Gastrocnemius medialis (tissue), 4 donors: ENCODE data around the gene FFAR1. TPM values are rescaled to one million over a fixed set of nuclear protein-coding genes. Genes with fewer than 3 reads are reported as not detected.

Source experiments
- ATAC-seq, 2 donors: fragments of 150-250 bp; one replicate each; pipeline ENCODE4 v1.9.1; 2016
- DNase-seq, 2 donors: peaks; one replicate each; pipeline ENCODE4 v3.0.0-alpha.2; 2019
- H3K27ac ChIP-seq, 4 donors: fragments of 200-600 bp; sonication (generic); 1 replicate in 1 of 4; 2 replicates in 3 of 4; pipeline ENCODE4 v1.5.1; 2016 to 2018; ENCODE audit warnings: mild to moderate bottlenecking in 2 of 4, moderate library complexity in 1 of 4
- H3K27me3 ChIP-seq, 3 donors: fragments of 200-600 bp; sonication (generic) in 2 of 3; 1 replicate in 1 of 3; 2 replicates in 2 of 3; pipeline versions ENCODE4 v1.5.1 to v1.6.0; 2016 to 2019; ENCODE audit warnings: mild to moderate bottlenecking in 1 of 3, moderate library complexity in 1 of 3
- H3K36me3 ChIP-seq, 2 donors: fragments of 200-600 bp; sonication (generic) in 1 of 2; one replicate each; pipeline ENCODE4 v1.5.1; 2017 to 2018
- H3K4me1 ChIP-seq, 2 donors: fragments of 200-600 bp; sonication (generic) in 1 of 2; one replicate each; pipeline ENCODE4 v1.5.1; 2016 to 2017; ENCODE audit warnings: mild to moderate bottlenecking in 2 of 2
- H3K4me3 ChIP-seq, 4 donors: fragments of 200-600 bp; sonication (generic) in 3 of 4; 1 replicate in 1 of 4; 2 replicates in 3 of 4; pipeline ENCODE4 v1.5.1; 2016 to 2019; ENCODE audit warnings: mild to moderate bottlenecking in 2 of 4
- H3K9me3 ChIP-seq, 3 donors: fragments of 200-600 bp; sonication (generic) in 2 of 3; 1 replicate in 1 of 3; 2 replicates in 2 of 3; pipeline ENCODE4 v1.5.1; 2016 to 2019
- CTCF ChIP-seq, 5 experiments: fragments of 450-650 bp in 3 of 5; fragments of 200-600 bp in 2 of 5; sonication (generic) in 2 of 5; IDR thresholded peaks in 4 of 5; conservative IDR thresholded peaks in 1 of 5; 1 replicate in 4 of 5; 2 replicates in 1 of 5; pipeline ENCODE4 v1.5.1; 2016 to 2019; ENCODE audit warnings: antibody characterized with exemption in 5 of 5, mild to moderate bottlenecking in 3 of 5, moderate library complexity in 3 of 5
- POLR2A ChIP-seq, 2 donors: fragments of 450-650 bp; IDR thresholded peaks; one replicate each; pipeline ENCODE4 v1.6.1; 2017; ENCODE audit warnings: antibody characterized with exemption in 2 of 2, mild to moderate bottlenecking in 2 of 2, moderate library complexity in 2 of 2
- in situ Hi-C, 4 donors: fragments of 200-750 bp; cut with MboI; loops; one replicate each; pipeline versions ENCODE4 v1.15.0 to v1.8.0; 2017; ENCODE audit warnings: low sequenced_read_pairs in 4 of 4
- intact Hi-C: fragments of 100-400 bp; cut with DNase I; formaldehyde crosslinking; loops from one replicate; pipeline ENCODE4 v1.15.1; 2023; ENCODE audit warnings: low total_unique reads
- total RNA-seq, 4 donors: library from RNA; depleted of rRNA; stranded (reverse); fragments of >200 nt; gene quantifications; one replicate each; pipeline versions ENCODE4 v1.1.0 to v1.2.3, GENCODE V29; 2016

The FFAR1 gene
- total RNA-seq, 4 donors from 2014 or later: not detected

- TF ChIP-seq CTCF (IDR thresholded peaks at IDR 0.05 in 4 of 5, conservative IDR thresholded peaks at IDR 0.05 in 1 of 5) (no peak), POLR2A (IDR thresholded peaks at IDR 0.05) (no peak)
- intact Hi-C loops: no loop called here
- H3K4me1 ChIP-seq: no peaks in the 10 kb centered on the region
- no peak overlapping the region for H3K4me3 ChIP-seq
- in situ Hi-C loops: no loop called here
- H3K27me3 ChIP-seq: peaks cover 12 to 35% (median 26%) of the 10 kb centered on the region in 3 donors
- H3K27ac ChIP-seq: no peak overlapping the region
- no peaks in the 10 kb centered on the region for H3K9me3 ChIP-seq
- H3K36me3 ChIP-seq: no peaks in the 10 kb centered on the region
- DNase-seq: no peak
- no peak for ATAC-seq
Observed at GRCh38 chr19:35300339-35300649, 47.4 kb upstream of the FFAR1 start.

- Histone ChIP-seq H3K36me3 (no peaks in the 10 kb centered on the region), H3K27me3 (peaks cover 12 to 35% (median 26%) of the 10 kb centered on the region in 3 donors), H3K27ac (no peak overlapping the region), H3K4me1 (no peaks in the 10 kb centered on the region), H3K4me3 (no peak overlapping the region), H3K9me3 (no peaks in the 10 kb centered on the region)
- DNase-seq (no peak), ATAC-seq (no peak)
- no peak for TF ChIP-seq POLR2A (IDR thresholded peaks at IDR 0.05)
- no peak for TF ChIP-seq CTCF (IDR thresholded peaks at IDR 0.05 in 4 of 5, conservative IDR thresholded peaks at IDR 0.05 in 1 of 5)
- in situ Hi-C loops: no loop called here
- intact Hi-C loops: no loop called here
Observed at GRCh38 chr19:35301961-35302360, 45.7 kb upstream of the FFAR1 start.

- intact Hi-C loops: no loop called here
- H3K27me3 ChIP-seq: peaks cover 11 to 35% (median 26%) of the 10 kb centered on the region in 3 donors
- no peak for DNase-seq
Observed at GRCh38 chr19:35302446-35302845, 45.3 kb upstream of the FFAR1 start.

GRCh38 chr19:35303357-35303915 is 44.3 kb upstream of the FFAR1 start:
- TF ChIP-seq POLR2A (IDR thresholded peaks at IDR 0.05): no peak
- TF ChIP-seq CTCF (IDR thresholded peaks at IDR 0.05 in 4 of 5, conservative IDR thresholded peaks at IDR 0.05 in 1 of 5): no peak
- peaks cover 6 to 28% (median 22%) of the 10 kb centered on the region in 3 donors for H3K27me3 ChIP-seq
- intact Hi-C loops: no loop called here

More at GRCh38 chr19:35302446-35302845, 45.3 kb upstream of the FFAR1 start:
- Histone ChIP-seq H3K36me3 (no peaks in the 10 kb centered on the region), H3K4me1 (no peaks in the 10 kb centered on the region), H3K9me3 (no peaks in the 10 kb centered on the region), H3K27ac (no peak overlapping the region), H3K4me3 (no peak overlapping the region)
- ATAC-seq: no peak
- in situ Hi-C loops: no loop called here
- no peak for TF ChIP-seq CTCF (IDR thresholded peaks at IDR 0.05 in 4 of 5, conservative IDR thresholded peaks at IDR 0.05 in 1 of 5)
- no peak for TF ChIP-seq POLR2A (IDR thresholded peaks at IDR 0.05)

GRCh38 chr19:35304036-35304435 is 43.7 kb upstream of the FFAR1 start:
- Histone ChIP-seq H3K4me3 (no peak overlapping the region), H3K36me3 (no peaks in the 10 kb centered on the region), H3K27ac (no peak overlapping the region), H3K4me1 (no peaks in the 10 kb centered on the region), H3K9me3 (no peaks in the 10 kb centered on the region), H3K27me3 (peaks cover 6 to 22% (median 21%) of the 10 kb centered on the region in 3 donors)
- in situ Hi-C loops (no loop called here), intact Hi-C loops (no loop called here)
- TF ChIP-seq POLR2A (IDR thresholded peaks at IDR 0.05) (no peak), CTCF (IDR thresholded peaks at IDR 0.05 in 4 of 5, conservative IDR thresholded peaks at IDR 0.05 in 1 of 5) (no peak)
- DNase-seq (no peak), ATAC-seq (no peak)

More at GRCh38 chr19:35303357-35303915, 44.3 kb upstream of the FFAR1 start:
- in situ Hi-C loops: no loop called here
- H3K4me1 ChIP-seq: no peaks in the 10 kb centered on the region
- ATAC-seq: no peak
- H3K36me3 ChIP-seq: no peaks in the 10 kb centered on the region
- H3K27ac ChIP-seq: no peak overlapping the region
- no peaks in the 10 kb centered on the region for H3K9me3 ChIP-seq
- no peak for DNase-seq
- H3K4me3 ChIP-seq: no peak overlapping the region
